Caco-2 (cell line): ENCODE results near the gene AKR1C2. TPM values are rescaled to one million over a fixed set of nuclear protein-coding genes. Genes with fewer than 3 reads are reported as not detected.
"Not testable (repeated sequence)": the region's sequence is repeated elsewhere in the genome, so short reads cannot be mapped to it uniquely, and the experiment has no call there.

Experiments used
- BruUV-seq: library from RNA; stranded (reverse); fragments of 400-500 nt; replicated peaks from 2 replicates; lab custom pipeline; 2021; lab: Mats Ljungman, UMichigan
- CTCF ChIA-PET: fragments of 300-600 bp; sonication (Branson Sonifier 250); formaldehyde crosslinking; loops from one replicate; lab custom pipeline; 2022; ENCODE audit warnings: antibody characterized with exemption; lab: Charles Lee
- POLR2A ChIA-PET: fragments of 300-600 bp; sonication (Branson Sonifier 250); formaldehyde crosslinking; loops from one replicate; lab custom pipeline; 2022; ENCODE audit warnings: antibody characterized with exemption; lab: Charles Lee
- DNase-seq, 2 experiments: peaks; one replicate each; pipeline versions ENCODE4 v3.0.0 to v3.0.0-alpha.2; 2020 to 2022
- H3K27me3 ChIP-seq: replicated peaks from 2 replicates; pipeline ENCODE4 v1.6.0; 2011; ENCODE audit warnings: low read length; ENCODE audit not compliant: control insufficient read depth, insufficient read depth
- H3K36me3 ChIP-seq: 2 replicates; pipeline ENCODE4 v1.5.1; 2011; ENCODE audit warnings: low read length; ENCODE audit not compliant: control insufficient read depth, insufficient read depth
- H3K4me1 ChIP-seq: fragments of 250-450 bp; sonication (Bioruptor Pico); 2 replicates; pipeline ENCODE4 v1.5.1; 2020; ENCODE audit warnings: mild to moderate bottlenecking
- H3K4me3 ChIP-seq: 2 replicates; pipeline ENCODE4 v1.5.1; 2011; ENCODE audit warnings: low read depth, mild to moderate bottlenecking, control low read depth, low read length
- H3K9me3 ChIP-seq: fragments of 250-450 bp; sonication (Bioruptor Pico); 2 replicates; pipeline ENCODE4 v1.5.1; 2020; ENCODE audit warnings: mild to moderate bottlenecking, moderate library complexity
- H3K27ac Mint-ChIP-seq: one replicate; pipeline ENCODE4 v1.8.0; 2022; ENCODE audit warnings: mixed read lengths; ENCODE audit not compliant: unreplicated experiment
- H3K27me3 Mint-ChIP-seq: one replicate; pipeline ENCODE4 v1.8.0; 2022; ENCODE audit warnings: mixed read lengths; ENCODE audit not compliant: insufficient read depth, unreplicated experiment
- H3K36me3 Mint-ChIP-seq: one replicate; pipeline ENCODE4 v1.8.0; 2022; ENCODE audit warnings: mild to moderate bottlenecking, mixed read lengths; ENCODE audit not compliant: insufficient read depth, unreplicated experiment
- H3K4me1 Mint-ChIP-seq: one replicate; pipeline ENCODE4 v1.8.0; 2022; ENCODE audit warnings: low read depth, mixed read lengths; ENCODE audit not compliant: unreplicated experiment
- H3K4me3 Mint-ChIP-seq: one replicate; pipeline ENCODE4 v1.8.0; 2022; ENCODE audit warnings: mild to moderate bottlenecking, moderate library complexity, mixed read lengths; ENCODE audit not compliant: unreplicated experiment
- H3K9me3 Mint-ChIP-seq: one replicate; pipeline ENCODE4 v1.8.0; 2022; ENCODE audit warnings: mixed read lengths; ENCODE audit not compliant: unreplicated experiment
- intact Hi-C: fragments of 100-400 bp; cut with micrococcal nuclease; formaldehyde crosslinking; loops from one replicate; pipeline ENCODE4 v1.10.0; 2022; ENCODE audit not compliant: unreplicated experiment
- total RNA-seq: library from RNA; stranded (reverse); gene quantifications from 2 replicates; pipeline ENCODE4 v1.2.3, GENCODE V29; 2022
- TF ChIP-seq, protein P1 (sequence below), 2 experiments: fragments of 200-600 bp in 1 of 2; IDR thresholded peaks; 1 replicate in 1 of 2; 2 replicates in 1 of 2; pipeline versions ENCODE4 v1.5.1 to v1.8.0; 2011 to 2022; ENCODE audit warnings: antibody characterized with exemption in 1 of 2, control low read depth in 1 of 2, inconsistent platforms in 1 of 2, low read depth in 1 of 2, low read length in 1 of 2, mild to moderate bottlenecking in 1 of 2, moderate library complexity in 1 of 2; ENCODE audit not compliant: insufficient read depth in 1 of 2, severe bottlenecking in 1 of 2, unreplicated experiment in 1 of 2

The AKR1C2 gene
- total RNA-seq, 1 experiment from 2014 or later, result 41.7 TPM

DNA sequence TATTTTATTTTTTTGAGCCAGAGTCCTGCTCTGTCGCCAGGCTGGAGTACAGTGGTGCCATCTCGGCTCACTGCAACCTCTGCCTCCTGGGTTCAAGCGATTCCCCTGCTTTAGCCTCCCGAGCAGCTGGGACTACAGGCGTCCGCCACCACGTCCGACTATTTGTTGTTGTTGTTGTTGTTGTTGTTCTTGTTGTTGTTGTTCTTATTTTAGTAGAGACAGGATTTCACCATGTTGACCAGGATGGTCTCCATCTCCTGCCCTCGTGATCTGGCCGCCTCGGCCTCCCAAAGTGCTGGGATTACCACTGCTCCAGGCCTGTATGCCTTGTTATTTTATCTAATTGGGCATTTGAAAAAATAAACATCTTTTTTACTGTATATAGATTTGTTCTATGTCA is 42.1 kb downstream of the AKR1C2 start:
- BruUV-seq, H3K4me3 ChIP-seq, H3K4me1 ChIP-seq, POLR2A ChIA-PET, H3K4me3 Mint-ChIP-seq, intact Hi-C loops, H3K4me1 Mint-ChIP-seq, CTCF ChIA-PET, H3K36me3 Mint-ChIP-seq, H3K27me3 ChIP-seq, H3K27me3 Mint-ChIP-seq, DNase-seq, H3K9me3 Mint-ChIP-seq, H3K9me3 ChIP-seq, H3K27ac Mint-ChIP-seq, H3K36me3 ChIP-seq: not testable (repeated sequence)

DNA sequence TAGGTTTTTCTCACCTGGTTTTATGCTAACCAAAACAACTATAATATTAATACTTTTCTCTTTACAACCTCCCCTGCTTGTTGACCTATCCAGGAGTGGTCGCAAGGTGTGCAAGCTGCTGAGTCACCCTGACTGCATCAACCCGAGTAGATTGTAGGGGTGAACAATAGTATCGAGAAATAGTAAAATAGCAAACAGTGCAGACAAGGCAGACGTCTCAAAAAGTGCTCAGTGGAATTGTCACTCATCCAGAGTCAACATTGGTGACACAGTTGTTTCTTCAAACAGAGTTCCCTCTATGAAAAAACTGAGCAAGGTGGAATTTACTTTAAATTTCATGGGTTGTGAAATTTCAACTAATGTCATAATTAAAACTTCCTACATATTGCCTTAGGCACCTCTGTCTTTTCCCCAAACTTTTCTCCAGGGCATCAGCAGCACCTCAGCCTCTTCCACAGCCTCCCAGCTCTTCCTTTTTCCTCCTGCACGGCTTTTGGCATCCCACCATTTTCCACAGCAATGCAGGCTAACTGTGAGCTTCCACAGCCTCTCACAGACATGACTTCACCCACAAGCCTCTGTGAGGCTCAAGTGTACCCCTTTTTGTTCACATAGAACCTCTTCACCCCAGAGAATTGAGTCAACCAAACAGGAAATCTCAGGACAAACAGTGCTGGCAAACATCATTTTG is 46.6 kb downstream of the AKR1C2 start:
- CTCF ChIA-PET, H3K4me3 Mint-ChIP-seq, H3K4me1 Mint-ChIP-seq, H3K27me3 ChIP-seq, H3K36me3 ChIP-seq, H3K4me1 ChIP-seq, H3K27me3 Mint-ChIP-seq, H3K36me3 Mint-ChIP-seq, DNase-seq, intact Hi-C loops, H3K4me3 ChIP-seq, H3K27ac Mint-ChIP-seq, H3K9me3 Mint-ChIP-seq, BruUV-seq, H3K9me3 ChIP-seq, POLR2A ChIA-PET: not testable (repeated sequence)

DNA sequence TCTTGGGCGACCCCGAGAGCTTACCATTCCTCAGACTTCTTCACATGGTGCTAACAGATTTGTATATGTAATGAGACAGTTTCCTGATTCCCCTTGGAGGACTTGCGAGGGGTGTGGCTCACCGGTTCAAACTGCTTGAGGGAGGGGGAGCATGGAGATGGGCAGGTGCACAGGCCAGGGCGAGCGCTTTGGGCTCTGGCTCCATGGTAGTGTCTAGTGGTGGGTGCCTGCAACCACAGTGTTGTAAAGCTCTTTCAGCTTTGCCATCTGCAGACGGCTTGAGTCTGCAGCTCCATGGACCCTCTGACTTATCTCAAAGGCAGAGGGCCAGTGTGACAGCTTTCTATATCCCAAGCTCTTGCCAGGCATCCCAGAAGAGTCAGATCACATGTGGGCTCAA is 47.6 kb downstream of the AKR1C2 start:
- intact Hi-C loops, POLR2A ChIA-PET, BruUV-seq, H3K4me3 ChIP-seq, H3K4me3 Mint-ChIP-seq, H3K27me3 Mint-ChIP-seq, H3K4me1 ChIP-seq, DNase-seq, H3K9me3 Mint-ChIP-seq, H3K27ac Mint-ChIP-seq, H3K9me3 ChIP-seq, H3K4me1 Mint-ChIP-seq, H3K27me3 ChIP-seq, H3K36me3 Mint-ChIP-seq, H3K36me3 ChIP-seq: not testable (repeated sequence)
- CTCF ChIA-PET, result interaction anchor here (1.0 kb wide), 1 partner anchor 26 kb away, joined by 4 read pairs; no protein-coding TSS in a partner anchor

DNA sequence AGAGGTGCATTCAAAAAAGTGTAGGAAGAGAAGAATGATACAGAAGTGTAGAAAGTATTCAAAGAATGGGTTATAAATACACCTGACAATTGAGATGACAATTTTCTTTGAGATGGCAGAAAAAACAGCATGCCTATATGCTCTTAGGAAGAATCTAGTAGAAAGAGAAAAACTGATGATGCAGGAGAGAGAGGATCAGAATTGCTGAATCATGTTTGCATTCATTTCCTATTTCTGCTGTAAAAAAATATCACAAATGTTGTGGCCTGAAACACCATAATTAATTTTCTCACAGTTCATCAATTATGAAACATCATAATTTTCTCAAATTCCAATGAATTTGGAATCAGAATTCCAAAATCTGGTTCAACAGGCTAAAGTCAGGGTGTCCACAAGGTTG is 50.3 kb downstream of the AKR1C2 start:
- intact Hi-C loops, result no loop called here
- Mint-ChIP-seq H3K27ac (no peak overlapping the region), H3K4me1 (peaks cover 22% of the 10 kb centered on the region), H3K27me3 (no peaks in the 10 kb centered on the region), H3K4me3 (no peak overlapping the region), H3K9me3 (no peaks in the 10 kb centered on the region), H3K36me3 (no peaks in the 10 kb centered on the region)
- no peaks in the 10 kb centered on the region for H3K9me3 ChIP-seq
- no peak for DNase-seq
- no TSS peak for BruUV-seq
- ChIA-PET CTCF (no interaction called here), POLR2A (no interaction called here)
- H3K4me1 ChIP-seq, result peaks cover 19% of the 10 kb centered on the region
- no peaks in the 10 kb centered on the region for H3K27me3 ChIP-seq
- H3K4me3 ChIP-seq, result no peak overlapping the region
- TF ChIP-seq, protein P1, sequence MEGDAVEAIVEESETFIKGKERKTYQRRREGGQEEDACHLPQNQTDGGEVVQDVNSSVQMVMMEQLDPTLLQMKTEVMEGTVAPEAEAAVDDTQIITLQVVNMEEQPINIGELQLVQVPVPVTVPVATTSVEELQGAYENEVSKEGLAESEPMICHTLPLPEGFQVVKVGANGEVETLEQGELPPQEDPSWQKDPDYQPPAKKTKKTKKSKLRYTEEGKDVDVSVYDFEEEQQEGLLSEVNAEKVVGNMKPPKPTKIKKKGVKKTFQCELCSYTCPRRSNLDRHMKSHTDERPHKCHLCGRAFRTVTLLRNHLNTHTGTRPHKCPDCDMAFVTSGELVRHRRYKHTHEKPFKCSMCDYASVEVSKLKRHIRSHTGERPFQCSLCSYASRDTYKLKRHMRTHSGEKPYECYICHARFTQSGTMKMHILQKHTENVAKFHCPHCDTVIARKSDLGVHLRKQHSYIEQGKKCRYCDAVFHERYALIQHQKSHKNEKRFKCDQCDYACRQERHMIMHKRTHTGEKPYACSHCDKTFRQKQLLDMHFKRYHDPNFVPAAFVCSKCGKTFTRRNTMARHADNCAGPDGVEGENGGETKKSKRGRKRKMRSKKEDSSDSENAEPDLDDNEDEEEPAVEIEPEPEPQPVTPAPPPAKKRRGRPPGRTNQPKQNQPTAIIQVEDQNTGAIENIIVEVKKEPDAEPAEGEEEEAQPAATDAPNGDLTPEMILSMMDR (IDR thresholded peaks at IDR 0.05; ENCODE audit: insufficient read depth in 1 of 2, low read depth in 1 of 2, low read length in 1 of 2, severe bottlenecking in 1 of 2, unreplicated experiment in 1 of 2), result no peak
- no peaks in the 10 kb centered on the region; the same call in 1 of the 2 replicates for H3K36me3 ChIP-seq

DNA sequence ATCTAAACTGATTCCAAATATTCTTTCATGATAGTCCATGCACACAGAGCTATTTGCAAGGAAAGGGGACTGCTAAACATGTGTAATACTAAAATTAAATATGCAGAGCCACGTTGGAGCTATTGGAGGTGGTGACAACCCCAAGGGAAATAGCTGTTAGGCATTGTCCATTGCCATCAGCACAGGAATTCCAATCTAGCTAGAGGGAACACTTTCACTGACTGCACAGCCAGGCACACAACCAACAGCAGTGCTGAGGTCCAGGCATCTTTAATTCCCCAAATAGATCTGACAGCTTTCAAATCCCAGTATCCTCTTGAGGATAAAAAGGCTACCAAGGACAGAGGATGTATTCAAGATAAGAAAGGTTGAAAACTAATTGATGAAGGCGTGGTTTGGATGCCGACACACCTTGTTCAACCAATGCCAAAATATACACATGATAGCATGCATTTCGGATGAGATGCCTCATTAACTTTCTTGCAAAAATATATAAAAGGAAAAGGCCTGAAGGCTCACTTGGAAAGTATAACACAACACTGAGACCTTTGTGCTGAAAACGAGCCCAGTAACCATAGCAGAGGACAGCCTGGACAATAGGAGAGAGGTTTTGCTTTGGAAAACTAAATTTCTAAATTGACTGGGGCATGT is 52.0 kb downstream of the AKR1C2 start:
- H3K36me3 ChIP-seq, H3K4me3 Mint-ChIP-seq, BruUV-seq, H3K9me3 ChIP-seq, H3K36me3 Mint-ChIP-seq, H3K27me3 ChIP-seq, H3K9me3 Mint-ChIP-seq, H3K27ac Mint-ChIP-seq, POLR2A ChIA-PET, H3K4me3 ChIP-seq, DNase-seq, intact Hi-C loops, CTCF ChIA-PET, H3K27me3 Mint-ChIP-seq: not testable (repeated sequence)
- peaks cover 32% of the 10 kb centered on the region for H3K4me1 Mint-ChIP-seq
- peaks cover 37% of the 10 kb centered on the region for H3K4me1 ChIP-seq
